Erythroblast (primary cell): ENCODE data around the gene TEX26.

ENCODE experiments used
- DNase-seq, 2 experiments: peaks; one replicate each; lab custom pipeline; 2025; lab: John Stamatoyannopoulos, UW
- GATA1 ChIP-seq: IDR thresholded peaks from 2 replicates; pipeline ENCODE4 v1.6.1; 2011; ENCODE audit warnings: low read depth, mild to moderate bottlenecking, control low read depth, low read length, moderate library complexity
- POLR2A ChIP-seq: IDR thresholded peaks from 2 replicates; pipeline ENCODE4 v1.6.1; 2011; ENCODE audit warnings: mild to moderate bottlenecking, low read length

The TEX26 gene

DNA sequence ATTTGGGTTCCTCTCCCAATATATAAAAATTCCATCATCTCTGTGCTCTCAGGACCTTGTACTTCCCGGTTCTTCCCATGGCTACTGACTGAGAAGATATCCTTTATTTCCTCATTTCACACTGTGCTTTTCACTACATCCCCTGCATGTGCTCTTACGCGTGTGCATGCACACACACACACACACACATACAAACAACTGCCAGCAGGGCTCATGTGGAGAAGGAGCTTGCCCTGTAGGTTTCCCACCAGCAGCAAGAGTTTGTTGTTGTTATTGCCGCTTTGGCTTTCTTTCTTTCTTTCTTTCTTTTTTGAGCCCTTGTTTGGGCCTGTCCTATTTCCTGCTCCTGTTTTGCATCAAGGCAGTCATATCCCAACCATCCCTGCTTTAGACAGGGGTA lies 43.6 kb downstream of the TEX26 start:
- TF ChIP-seq POLR2A (no peak), GATA1 (no peak)
- DNase-seq: no peak

DNA sequence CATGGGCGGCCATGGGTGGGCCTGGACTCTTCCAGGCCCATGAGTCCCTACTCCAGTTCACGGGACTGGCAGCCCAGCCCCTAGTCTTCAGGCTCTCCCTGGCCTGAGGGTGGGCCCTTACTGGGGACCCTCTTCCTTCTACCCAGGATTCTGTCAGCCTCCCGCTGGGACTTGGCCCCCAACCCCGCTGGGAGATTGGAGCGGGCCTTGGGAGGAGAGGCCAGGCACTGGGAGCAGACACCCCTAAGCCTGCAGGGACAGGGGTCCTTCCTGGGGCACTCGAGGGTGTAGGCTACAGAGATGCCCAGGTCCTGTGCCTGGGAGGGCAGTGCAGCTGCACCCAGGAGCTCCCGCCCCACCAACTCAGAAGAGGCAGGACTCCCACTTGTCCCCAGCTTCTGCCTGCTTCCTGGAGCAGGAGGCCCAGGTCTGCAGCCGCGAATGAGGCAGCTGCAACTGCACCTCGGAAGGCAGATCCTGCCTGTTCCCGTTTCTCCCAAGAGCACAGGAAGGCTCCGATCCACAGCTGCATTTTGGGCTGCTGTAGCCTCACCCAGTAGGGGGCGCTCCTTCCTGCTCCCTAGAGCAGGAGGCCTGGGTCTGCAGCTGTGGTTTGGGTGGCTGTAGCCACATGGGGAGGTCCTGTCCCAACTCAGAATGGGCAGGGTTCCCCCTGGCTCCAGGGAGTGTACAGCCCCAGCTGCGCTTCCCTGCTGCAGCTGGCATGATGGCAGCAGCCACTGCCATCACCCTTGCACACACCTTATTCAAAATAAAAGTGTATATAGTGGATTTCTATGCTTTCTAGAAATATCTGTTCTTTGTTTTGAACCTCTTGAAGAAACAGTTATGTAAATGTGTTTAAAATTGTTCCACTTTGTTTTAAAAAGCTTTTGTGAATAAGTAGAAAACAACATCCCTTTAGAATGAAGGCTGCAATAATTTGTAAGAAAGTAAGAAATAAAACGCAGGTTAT lies 46.8 kb downstream of the TEX26 start:
- no peak for TF ChIP-seq GATA1
- no peak for TF ChIP-seq POLR2A
- peak; percentile 15 to 52 for DNase-seq

DNA sequence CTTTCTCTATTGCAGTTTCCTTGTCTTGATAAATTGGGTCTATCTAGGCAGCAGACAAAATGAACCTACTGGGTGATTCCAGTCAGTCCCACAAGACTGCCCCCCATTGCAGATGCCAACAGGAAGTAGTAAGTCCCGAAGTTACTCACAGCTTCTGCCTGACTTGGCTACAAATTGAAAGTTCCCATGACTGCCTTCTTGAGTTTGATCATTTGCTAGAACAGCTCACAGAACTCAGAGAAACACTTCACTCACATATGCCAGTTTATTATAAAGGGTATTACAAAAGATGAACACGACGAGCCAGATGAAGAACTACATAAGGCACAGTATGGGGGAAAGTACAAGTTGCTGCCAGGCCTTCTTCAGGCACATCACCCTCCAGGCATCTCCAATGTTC lies 50.0 kb downstream of the TEX26 start:
- no peak for DNase-seq
- TF ChIP-seq POLR2A: no peak
- no peak for TF ChIP-seq GATA1

- DNase-seq: no peak
- TF ChIP-seq GATA1: no peak
- no peak for TF ChIP-seq POLR2A
Observed at GRCh38 chr13:30982906-30983305, 50.5 kb downstream of the TEX26 start.

DNA sequence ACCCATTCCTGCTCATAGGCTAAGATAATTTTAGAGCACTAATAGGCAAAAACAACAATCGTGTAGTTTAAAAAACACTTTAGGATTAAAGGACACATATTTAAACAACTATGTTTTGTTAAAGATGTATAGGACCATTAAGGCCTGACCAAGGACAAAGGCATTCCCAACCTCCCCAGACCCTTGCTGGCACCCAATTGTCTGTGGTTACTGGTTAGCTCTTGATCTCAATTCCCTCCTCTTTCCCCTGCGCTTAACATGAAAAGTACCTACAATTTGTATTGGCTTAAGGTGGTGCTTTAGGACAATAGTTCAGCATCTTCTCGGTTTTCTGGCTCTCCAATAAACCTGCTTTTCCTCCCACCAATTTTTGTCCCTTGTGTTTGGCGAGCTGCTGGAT lies 51.0 kb downstream of the TEX26 start:
- no peak for DNase-seq
- no peak for TF ChIP-seq GATA1

DNA sequence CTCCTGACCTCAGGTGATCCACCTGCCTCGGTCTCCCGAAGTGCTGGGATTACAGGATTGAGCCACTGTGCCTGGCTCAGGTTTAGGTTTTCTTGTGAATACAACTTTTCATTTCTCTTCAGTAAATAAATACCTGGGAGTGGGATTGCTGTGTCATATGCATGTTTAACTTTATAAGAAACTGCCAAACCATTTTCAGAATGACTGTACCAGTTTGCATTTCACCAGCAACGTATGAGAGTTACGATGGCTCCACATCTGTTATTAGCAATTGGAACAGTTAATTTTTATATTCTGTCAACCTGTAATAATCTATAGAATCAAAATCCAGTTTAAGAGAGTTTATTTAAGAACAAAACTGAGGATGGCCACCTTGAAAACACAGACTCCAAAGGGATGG lies 52.2 kb downstream of the TEX26 start:
- no peak for DNase-seq
- TF ChIP-seq POLR2A (no peak), GATA1 (no peak)

DNA sequence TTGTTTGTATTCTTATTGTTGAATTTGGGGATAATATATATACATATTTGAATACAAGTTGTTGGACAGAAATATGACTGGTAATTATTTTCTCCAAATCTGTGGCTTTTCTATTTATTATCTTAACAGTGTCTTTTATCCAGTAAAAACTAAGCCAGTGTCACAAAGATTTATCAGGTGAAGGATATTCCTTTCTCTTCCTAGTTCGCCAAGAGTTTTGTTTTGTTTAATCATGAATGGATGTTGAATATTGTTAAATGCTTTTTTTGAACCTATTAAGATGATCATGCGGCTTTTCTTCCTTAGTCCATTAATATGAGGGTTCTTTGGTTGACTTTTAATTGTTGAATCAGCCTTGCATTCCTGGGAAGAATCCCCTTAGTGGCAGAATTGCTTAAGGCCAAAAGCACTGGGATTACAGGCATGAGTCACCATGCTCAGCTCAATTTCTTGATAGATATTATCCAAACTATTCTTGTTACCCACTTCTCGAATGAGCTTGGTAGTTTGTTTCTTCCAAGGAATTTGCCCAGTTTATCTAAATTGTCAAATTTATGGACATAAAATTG lies 53.3 kb downstream of the TEX26 start:
- DNase-seq: no peak
- no peak for TF ChIP-seq GATA1
- no peak for TF ChIP-seq POLR2A

GRCh38 chr13:30991184-30991583 lies 58.7 kb downstream of the TEX26 start:
- no peak for DNase-seq
- TF ChIP-seq POLR2A (no peak), GATA1 (no peak)

- TF ChIP-seq POLR2A (no peak), GATA1 (no peak)
- no peak for DNase-seq
Observed at GRCh38 chr13:30991922-30992321, 59.5 kb downstream of the TEX26 start.

- TF ChIP-seq POLR2A (no peak), GATA1 (no peak)
- no peak for DNase-seq
Observed at GRCh38 chr13:30995331-30995730, 62.9 kb downstream of the TEX26 start.

- no peak for DNase-seq
- TF ChIP-seq POLR2A (no peak), GATA1 (no peak)
Observed at GRCh38 chr13:30997697-30998096, 65.2 kb downstream of the TEX26 start.

DNA sequence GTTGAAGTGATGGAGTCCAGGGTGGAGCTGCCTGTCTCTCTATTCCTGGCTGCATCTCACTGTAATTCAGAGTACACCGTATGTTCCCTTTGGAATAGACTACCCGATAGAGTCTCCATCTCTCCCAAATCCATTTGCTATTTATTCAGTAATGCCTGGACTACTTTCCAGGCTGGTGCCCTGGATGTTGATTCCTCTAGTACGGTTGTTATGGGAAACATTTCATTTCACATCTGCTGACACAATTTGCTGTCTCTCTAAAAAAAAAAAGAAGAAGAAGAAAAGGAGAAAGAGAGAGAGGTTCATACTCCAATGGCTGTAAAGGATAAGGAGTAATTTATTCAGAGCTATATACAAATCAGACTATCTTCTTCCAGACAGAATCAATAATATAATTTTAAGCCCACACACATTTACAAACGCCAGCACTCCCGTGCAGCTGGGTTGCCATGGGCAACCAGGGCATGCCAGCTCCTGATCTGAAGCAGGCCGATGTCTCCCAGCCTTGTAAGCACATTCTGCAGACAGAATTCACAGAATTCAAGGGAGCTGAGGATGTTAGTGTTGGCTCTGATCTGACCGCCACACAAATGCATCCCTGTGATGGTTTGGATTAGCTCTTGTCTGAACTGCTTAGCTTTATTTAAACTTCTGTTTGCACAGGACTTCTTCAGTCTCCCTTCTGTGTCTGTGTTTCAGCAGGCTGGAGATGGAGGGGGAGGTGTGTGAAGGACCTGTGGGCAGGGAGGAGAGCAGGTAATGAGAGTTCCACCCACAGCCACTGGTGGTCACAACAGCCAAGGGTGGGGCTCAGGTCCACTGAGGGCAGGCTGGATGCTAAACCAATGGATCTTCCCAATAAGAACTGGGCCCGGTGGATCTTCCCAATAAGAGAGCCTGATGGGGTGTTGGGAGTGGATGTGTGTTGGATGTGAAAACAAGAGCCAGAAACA lies 66.0 kb downstream of the TEX26 start:
- no peak for DNase-seq
- TF ChIP-seq POLR2A (no peak), GATA1 (no peak)

DNA sequence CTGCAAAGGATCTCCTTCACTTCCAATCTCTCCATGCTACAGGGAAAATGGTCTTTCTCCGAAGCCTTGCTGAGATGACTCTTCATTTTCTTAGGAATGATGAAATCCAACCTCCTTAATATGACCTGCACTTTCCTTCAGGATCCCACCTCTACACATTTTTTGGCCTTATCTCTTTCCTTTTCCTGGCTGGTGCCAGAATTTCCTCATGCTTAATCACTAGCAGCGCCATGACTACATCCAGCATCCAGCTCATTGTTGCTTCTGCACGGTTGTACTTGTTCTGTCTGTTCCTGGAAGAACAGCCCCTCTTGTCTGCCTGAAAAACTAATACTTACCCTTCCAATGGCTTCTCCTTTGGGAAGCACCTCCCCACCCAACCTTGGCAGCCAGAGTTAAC lies 68.4 kb downstream of the TEX26 start:
- no peak for TF ChIP-seq POLR2A
- TF ChIP-seq GATA1: no peak
- no peak for DNase-seq
